HG03442 (cell line): ENCODE data around the gene PPFIA1.

Source experiments
- ATAC-seq: cut with Tn5 transposase; IDR thresholded peaks from one replicate; pipeline ENCODE4 v1.9.1; 2021; ENCODE audit warnings: mild to moderate bottlenecking, moderate library complexity; ENCODE audit not compliant: unreplicated experiment

PPFIA1 gene

GRCh38 chr11:70270104-70270876 lies at the start of gene PPFIA1:
TSS of gene PPFIA1 (plus strand) at chr11:70270690. CDS start at chr11:70272173, 1,483 bp downstream.
- peak; percentile 91 for ATAC-seq

GRCh38 chr11:70220920-70221319 lies 49.6 kb upstream of the PPFIA1 start:
- no peak for ATAC-seq

GRCh38 chr11:70225681-70226177 lies 44.8 kb upstream of the PPFIA1 start:
- no peak for ATAC-seq

- ATAC-seq: no peak
These were observed 44.3 kb upstream of the PPFIA1 start for GRCh38 chr11:70226183-70226582.

GRCh38 chr11:70226967-70227366 lies 43.5 kb upstream of the PPFIA1 start:
- no peak for ATAC-seq

- no peak for ATAC-seq
These were observed 40.8 kb upstream of the PPFIA1 start for GRCh38 chr11:70229737-70230136.

- no peak for ATAC-seq
These were observed 40.2 kb upstream of the PPFIA1 start for GRCh38 chr11:70230151-70230839.

GRCh38 chr11:70230840-70231710 lies 39.4 kb upstream of the PPFIA1 start:
- ATAC-seq: no peak

GRCh38 chr11:70233034-70233433 lies 37.5 kb upstream of the PPFIA1 start:
- no peak for ATAC-seq

- no peak for ATAC-seq
These were observed 37.0 kb upstream of the PPFIA1 start for GRCh38 chr11:70233511-70233934.

- no peak for ATAC-seq
These were observed 36.5 kb upstream of the PPFIA1 start for GRCh38 chr11:70233962-70234361.

GRCh38 chr11:70240337-70240736 lies 30.2 kb upstream of the PPFIA1 start:
- ATAC-seq: no peak

- ATAC-seq: no peak
These were observed 28.8 kb upstream of the PPFIA1 start for GRCh38 chr11:70241709-70242108.

GRCh38 chr11:70242885-70243284 lies 27.6 kb upstream of the PPFIA1 start:
- no peak for ATAC-seq

GRCh38 chr11:70243912-70244652 lies 26.4 kb upstream of the PPFIA1 start:
- no peak for ATAC-seq

GRCh38 chr11:70244698-70245097 lies 25.8 kb upstream of the PPFIA1 start:
- no peak for ATAC-seq

GRCh38 chr11:70246196-70246595 lies 24.3 kb upstream of the PPFIA1 start:
- ATAC-seq: no peak

GRCh38 chr11:70247042-70247709 lies 23.3 kb upstream of the PPFIA1 start:
- no peak for ATAC-seq

- ATAC-seq: no peak
These were observed 22.8 kb upstream of the PPFIA1 start for GRCh38 chr11:70247710-70248072.
